Activated T-cell treated with anti-CD3 and anti-CD28 coated beads for 48 hours (primary cell): ENCODE measurements around the gene PKDREJ.

ENCODE experiments used
- DNase-seq: peaks from one replicate; pipeline ENCODE4 v3.0.0-alpha.2; 2020; ENCODE audit warnings: low read depth

Gene PKDREJ

DNA sequence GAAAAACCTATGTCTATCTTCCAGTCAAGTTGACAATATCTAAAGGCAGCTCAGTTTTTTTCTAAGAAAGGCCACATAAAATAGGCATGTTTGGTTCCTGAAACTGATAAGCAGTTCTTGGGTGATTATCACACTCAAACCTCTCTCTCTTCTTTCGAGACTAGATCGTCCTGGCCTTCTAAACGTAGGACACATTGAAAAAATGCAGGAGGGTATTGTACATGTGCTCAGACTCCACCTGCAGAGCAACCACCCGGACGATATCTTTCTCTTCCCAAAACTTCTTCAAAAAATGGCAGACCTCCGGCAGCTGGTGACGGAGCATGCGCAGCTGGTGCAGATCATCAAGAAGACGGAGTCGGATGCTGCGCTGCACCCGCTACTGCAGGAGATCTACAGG is 28.2 kb downstream of the PKDREJ start:
- no peak for DNase-seq

DNA sequence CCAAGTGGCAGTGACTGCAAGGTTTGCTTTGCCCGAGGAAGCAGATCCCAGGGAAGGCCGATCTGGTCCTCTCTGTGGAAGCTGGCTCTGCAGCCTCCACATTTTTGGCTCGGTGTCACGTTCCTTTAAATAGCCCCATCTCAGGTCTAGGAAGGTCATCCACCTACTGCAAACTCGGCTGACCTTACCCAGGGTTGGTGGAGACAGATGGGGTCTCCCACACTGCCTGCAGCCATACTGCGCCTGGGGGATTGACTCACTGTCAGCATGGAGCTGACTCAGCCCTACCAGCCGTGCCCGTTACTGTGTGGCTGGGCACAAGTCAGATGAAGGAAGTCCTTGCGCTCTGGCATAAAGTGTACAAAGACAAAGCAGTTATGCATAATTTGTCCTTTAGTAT is 29.9 kb downstream of the PKDREJ start:
- no peak for DNase-seq

DNA sequence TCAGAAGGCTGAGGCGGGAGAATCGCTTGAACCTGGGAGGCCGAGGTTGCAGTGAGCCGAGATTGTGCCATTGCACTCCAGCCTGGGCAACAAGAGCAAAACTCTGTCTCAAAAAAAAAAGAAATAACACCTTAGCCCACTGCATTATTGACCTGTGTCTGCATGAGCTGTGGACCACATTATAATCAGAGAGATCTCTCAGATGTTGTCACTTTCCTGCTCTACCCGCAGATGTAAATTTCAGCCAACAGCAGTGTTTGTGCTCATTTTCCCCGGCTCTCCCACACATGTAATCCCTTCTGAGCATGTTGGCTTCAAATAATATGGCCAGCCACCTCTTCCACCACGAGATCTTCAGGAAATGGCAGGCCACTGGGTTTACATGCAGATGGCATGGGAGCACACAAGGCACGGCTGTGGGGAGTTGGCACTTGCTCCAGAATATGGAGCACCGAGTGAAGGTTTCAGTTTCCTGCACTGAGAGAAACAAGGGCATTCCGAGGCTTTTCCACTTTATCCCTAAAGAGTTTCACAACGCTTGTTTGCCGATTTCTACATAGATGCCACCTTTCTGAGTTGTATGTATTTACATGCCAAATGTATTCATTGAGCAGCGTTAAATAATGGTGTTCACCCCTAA is 32.8 kb downstream of the PKDREJ start:
- no peak for DNase-seq

DNA sequence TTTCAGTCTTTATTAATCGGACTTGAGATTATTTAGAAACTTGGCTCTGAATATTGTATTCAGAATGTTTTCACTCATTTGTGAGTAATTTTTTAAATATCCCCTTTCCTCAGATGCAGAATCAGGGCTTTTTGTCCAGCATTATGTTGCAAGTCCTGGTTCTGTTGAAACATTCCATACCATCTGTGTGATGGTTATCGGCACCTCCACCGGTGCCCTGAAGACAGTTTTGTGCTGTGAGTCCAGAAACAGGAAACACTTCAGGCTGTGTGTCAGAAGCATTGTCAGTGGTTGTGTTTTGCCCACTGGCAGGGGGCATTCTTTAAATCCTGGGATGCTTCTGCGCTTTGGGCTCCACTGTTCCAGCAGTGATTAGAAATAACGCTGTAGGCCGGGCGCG is 33.4 kb downstream of the PKDREJ start:
- DNase-seq: no peak

DNA sequence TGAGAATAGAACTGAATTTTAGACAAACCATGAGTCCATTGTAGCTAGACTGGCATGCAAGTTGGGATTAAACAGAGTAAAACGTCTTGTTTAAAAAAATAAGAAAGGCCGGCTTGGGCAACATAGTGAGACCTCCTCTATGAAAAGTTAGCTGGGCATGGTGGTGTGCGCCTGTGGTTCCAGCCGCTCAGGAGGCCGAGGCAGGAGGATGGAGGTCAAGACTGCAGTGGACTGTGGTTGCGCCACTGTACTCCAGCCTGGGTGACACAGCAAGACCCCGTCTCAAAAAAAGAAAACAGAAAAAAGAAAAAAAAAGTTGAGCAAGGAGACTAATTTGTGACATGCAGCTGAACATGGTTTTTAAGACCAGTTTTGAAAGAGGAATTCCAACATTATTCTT is 36.6 kb downstream of the PKDREJ start:
- no peak for DNase-seq

DNA sequence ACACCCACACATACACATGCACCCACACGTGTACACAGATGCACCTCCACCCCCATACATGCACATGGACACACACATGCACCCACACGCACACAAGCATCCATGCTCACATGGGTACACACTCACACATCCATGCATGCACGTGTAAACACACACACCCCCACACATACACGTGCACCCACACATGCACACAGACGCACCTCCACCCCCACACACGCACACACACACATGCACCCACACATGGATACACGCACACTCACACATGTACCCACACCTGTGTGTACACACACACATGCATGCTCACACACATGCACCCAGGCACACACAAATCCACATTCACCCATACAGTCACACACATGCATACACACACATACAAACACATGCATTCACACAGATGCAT is 37.5 kb downstream of the PKDREJ start:
- no peak for DNase-seq

DNA sequence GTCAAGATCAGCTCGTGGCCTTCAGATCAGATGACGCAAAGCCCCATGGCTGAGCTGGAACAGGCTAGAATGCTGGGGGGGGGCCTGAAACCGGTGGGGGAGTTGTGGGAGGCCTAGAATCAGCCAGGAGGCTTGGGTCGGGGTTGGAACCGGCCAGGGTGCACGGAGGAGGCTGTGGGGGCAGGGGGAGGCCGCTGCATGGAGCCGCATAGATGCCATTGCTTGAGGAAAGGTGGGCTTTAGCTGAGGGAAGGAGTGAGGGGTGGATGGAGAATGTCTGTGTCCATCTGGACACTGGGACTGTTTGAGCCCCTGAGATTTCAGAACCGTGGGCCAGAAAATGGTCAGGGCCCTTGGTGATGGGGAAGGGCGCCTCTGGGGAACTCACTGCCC is 38.2 kb downstream of the PKDREJ start:
- DNase-seq: no peak

DNA sequence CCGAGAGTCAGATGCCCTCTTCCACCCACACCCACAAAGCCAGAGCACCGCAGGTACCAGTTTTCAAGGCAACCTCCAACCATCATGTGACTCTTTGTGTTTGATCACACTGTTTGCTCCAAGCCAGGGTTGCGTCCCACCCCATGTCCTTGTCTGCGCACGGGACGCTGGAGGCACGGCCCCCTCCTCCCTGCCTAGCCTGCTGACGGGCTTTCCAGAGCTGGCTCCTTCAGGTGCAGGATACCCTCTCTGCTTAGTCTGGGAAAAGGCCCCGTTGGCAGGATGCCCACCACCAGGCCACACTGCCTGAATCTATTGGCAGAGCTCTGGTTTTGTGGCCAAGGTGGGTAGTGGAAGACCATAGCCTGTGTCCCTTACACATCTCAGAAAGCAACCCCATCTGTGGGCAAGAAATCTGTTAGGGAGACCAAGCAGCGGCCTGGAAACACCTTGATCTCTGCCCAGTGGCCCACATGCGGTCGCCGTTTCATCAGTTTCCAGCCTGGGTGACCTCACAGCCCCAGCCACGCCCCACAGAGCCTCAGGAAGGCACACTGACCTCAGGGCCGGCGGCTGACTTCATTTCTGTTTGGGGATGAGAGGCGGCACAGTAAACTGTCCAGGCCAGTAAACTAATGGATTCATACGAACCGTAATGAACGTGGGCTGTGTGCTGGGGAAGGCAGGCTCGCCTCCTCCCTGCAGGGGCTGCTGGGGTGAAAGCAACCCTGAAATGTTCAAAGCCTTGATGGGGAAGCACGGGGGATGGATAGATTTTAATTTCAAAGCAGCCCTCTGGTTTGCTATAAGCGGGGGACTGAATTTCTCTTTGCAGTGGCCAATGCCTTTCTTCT is 38.9 kb downstream of the PKDREJ start:
- no peak for DNase-seq

DNA sequence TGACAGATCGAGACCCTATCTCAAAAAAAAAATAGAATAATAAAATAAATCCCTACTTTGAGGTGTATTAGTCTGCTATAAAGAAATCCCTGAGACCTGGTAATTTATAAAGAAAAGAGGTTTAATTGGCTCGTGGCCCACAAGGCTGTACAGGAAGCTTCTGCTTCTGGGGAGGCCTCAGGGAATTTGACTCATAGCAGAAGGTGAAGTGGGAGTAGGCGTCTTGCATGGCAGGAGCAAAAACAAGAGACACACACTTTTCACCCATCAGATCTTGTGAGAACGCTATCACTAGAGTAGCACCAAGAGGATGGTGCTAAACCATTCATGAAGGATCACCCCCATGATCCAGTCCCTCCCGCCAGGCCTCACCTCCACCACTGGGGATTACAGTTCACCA is 42.2 kb downstream of the PKDREJ start:
- no peak for DNase-seq

DNA sequence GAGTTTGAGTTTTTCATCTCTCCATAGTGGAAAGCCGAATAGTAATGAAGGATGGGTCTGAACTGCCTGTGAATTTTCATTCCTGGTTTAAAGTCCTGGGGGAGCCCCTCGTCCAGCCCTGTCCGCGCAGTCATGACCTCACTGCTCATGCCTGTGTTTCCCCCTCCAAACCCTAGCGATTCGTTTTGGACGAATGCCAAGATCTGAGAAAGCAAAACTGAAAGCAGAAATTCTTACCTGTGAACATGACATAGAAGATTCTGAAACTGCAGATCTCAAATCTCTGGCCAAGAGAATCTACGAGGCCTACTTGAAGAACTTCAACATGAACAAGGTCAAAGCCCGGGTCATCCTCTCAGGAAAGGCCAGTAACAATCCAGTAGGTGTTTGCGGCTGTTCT is 43.5 kb downstream of the PKDREJ start:
- DNase-seq: no peak

DNA sequence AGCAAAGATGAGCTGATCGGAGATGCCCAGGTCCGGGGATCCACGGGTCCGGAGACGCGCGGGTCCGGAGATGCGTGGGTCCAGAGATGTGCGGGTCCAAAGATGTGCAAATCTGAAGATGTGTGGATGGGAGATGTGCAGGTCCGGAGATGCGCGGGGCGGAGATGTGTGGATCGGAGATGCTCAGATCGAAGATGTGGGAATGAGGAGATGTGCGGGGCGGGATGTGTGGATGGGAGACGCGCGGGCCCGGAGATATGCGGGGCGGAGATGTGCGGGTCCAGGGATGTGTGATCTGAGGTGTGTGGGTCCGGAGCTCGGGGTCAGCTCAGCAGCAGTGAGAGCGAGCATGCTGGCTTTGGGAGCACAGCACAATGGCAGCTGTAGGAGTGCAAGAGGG is 48.5 kb downstream of the PKDREJ start:
- DNase-seq: no peak

DNA sequence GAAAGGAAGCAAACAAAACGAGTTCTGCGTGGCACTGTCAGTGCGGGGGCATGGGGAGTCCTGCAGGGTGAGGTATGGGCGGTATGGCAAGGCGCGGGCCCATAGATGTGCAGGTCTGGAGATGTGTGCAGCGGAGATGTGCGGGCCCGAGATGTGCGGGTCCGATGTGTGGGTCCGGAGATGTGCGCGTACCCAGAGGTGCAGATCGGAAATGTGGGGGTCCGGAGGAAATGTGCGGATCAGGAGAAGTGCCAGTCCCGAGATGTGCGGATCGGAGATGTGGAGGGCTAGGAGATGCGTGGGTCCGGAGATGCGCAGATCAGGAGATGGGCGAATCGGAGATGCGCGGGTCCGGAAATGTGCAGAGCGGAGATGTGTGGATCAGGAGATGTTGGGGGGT is 49.0 kb downstream of the PKDREJ start:
- DNase-seq: no peak

DNA sequence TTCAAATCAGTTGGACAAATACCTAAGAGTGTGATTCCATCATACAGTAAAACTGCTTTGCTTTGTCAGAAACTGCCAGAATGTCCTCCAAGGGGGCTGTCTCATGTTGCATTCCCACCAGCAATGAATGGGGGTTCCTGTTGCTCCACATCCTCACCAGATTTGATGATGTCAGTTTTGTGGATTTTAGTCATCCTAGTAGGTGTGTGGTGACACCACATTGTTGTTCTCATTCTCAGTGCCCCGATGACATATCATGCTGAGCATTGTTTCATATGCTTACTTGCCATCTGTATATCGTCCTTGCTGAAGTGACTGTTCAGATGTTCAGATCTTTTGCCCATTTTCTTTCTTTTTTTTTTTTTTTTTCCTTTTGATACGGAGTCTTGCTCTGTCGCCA is 50.1 kb downstream of the PKDREJ start:
- DNase-seq: no peak

DNA sequence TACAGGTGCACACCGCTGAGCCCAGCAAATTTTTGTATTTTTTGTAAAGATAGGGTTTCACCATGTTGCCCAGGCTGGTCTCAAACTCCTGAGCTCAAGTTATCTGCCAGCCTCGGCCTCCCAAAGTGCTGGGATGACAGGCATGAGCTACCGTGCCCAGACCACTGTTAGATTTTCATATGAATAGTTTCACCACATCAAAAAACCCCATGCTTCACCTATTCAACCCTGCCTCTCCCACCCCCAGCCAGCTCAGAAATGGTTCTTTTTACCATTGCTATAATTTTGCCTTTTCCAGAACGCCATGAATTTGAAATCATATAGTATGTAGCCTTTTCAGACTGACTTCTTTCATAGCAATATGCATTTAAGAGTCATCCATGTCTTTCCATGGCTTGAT is 50.9 kb downstream of the PKDREJ start:
- DNase-seq: no peak

DNA sequence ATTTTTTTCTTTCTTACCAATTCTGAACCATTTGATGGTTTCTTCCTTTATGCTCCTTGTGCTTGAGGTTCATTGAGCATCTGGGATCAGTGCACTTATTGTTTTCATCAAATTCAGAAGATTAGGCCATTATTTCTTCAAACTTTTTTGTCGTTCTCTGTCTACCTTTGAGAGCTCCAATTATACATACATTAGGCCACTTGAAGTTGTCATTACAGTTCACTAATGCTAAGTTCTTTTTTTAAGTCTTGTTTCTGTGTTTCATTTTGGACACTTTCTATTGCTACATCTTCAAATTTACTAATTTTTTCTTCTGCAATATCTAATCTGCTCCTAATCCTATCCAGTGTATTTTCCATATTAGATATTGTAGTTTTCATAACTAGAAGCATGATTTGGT is 53.9 kb downstream of the PKDREJ start:
- no peak for DNase-seq
